ENCODE data around the gene CERCAM. TPM values are rescaled to one million over a fixed set of nuclear protein-coding genes. Genes with fewer than 3 reads are reported as not detected.

Gene CERCAM
- total and polyA plus RNA-seq, 2 of the 4 experiments (the other 2 are of a cell fraction), result 15.1 to 118 TPM

DNA sequence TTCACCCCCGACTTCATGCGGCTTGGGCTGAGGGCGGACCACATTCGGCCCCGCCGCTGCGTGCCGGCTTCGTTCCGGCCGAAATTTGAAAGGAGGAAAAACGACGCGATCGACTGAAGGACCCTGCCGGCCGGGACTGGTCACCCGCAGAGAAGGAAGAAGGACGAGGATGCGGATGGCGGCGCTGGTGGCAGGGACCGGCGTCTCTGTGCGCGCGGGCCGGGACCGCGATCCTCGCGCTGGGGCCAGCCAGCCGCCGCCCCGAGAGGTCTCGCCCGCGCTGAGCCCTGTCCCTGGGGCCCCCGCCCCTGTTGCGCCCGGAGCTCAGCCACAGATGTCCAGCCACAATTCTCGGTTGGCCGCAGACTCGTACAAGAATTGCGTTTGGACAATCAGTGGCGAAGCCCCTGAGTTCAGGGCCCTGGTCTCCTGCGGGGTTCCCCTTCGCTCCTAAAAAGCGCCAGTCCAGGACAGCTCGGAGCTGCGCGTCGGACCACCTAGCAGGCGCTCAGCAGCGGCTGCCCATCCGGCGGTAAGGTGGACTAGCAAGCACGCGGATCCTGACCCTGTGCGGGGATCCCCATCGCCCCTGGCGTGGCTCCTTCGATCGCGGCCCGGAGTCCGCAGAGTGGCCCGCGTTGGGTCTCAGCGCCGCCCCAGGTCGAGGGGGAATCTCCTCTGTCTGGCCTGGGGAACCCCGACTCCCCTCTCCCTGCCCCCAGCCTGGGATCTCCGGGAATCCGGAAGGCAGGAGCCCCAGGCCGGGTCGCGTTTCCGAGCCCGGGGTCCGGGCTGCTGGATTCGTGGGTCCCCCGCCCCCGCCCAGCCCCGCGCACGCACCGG lies 28.1 kb upstream of the CERCAM start:
- Histone ChIP-seq H3K9ac (ENCODE audit: low read depth, low read length) (no peak overlapping the region), H3K9me3 (ENCODE audit: control insufficient read depth, insufficient read depth, low read length) (no peaks in the 10 kb centered on the region), H2AK9ac (replicated peaks; ENCODE audit: low read depth, low read length, poor library complexity) (no peak overlapping the region), H3K27me3 (ENCODE audit: control insufficient read depth, insufficient read depth, low read length) (peaks cover 11% of the 10 kb centered on the region), H3K9me1 (ENCODE audit: insufficient read depth, low read length) (no peaks in the 10 kb centered on the region), H3K4me2 (ENCODE audit: low read depth, low read length) (no peak overlapping the region), H3K4me3 (ENCODE audit: insufficient read depth, low read depth, low read length) (no peak overlapping the region), H3K27ac (ENCODE audit: insufficient read depth, low read length) (no peak overlapping the region), H4K20me1 (ENCODE audit: insufficient read depth, low read length) (no peaks in the 10 kb centered on the region; the same call in none of the 2 replicates), H2BK5ac (ENCODE audit: low read depth, low read length, poor library complexity, severe bottlenecking) (no peak overlapping the region), H3K4ac (ENCODE audit: low read depth, low read length) (no peak overlapping the region), H2AFZ (replicated peaks; ENCODE audit: low read length, poor library complexity) (no peak overlapping the region), H3K14ac (replicated peaks; ENCODE audit: low read depth, low read length) (no peak overlapping the region), H4K5ac (ENCODE audit: low read depth, low read length) (no peak overlapping the region), H2BK20ac (ENCODE audit: low read depth, low read length) (no peak overlapping the region), H3K18ac (ENCODE audit: low read depth, low read length) (no peak overlapping the region), H3K56ac (ENCODE audit: extremely low read depth, insufficient read depth, low read length) (no peak overlapping the region), H4K8ac (ENCODE audit: low read depth in 2 of 2, low read length in 2 of 2) (no peak overlapping the region), H3K79me1 (ENCODE audit: low read depth in 1 of 2, low read length in 2 of 2) (no peaks in the 10 kb centered on the region), H2AK5ac (ENCODE audit: low read depth, low read length) (no peak overlapping the region), H3K23ac (ENCODE audit: low read depth, low read length) (no peak overlapping the region), H4K91ac (ENCODE audit: insufficient read depth, low read depth, low read length) (no peak overlapping the region), H3K36me3 (ENCODE audit: control insufficient read depth, insufficient read depth, low read length) (peaks cover 25% of the 10 kb centered on the region), H3K4me1 (ENCODE audit: control insufficient read depth, insufficient read depth, low read length) (no peaks in the 10 kb centered on the region), H2BK120ac (ENCODE audit: low read depth, low read length) (no peak overlapping the region), H2BK15ac (ENCODE audit: low read depth, low read length) (no peak overlapping the region)
- no peak for TF ChIP-seq NFE2L2 (IDR thresholded peaks at IDR 0.05; ENCODE audit: low read depth, low read length)
- in situ Hi-C loops (cut with MboI; ENCODE audit: low sequenced_read_pairs) (no loop called here), intact Hi-C loops (cut with micrococcal nuclease) (no loop called here), dilution Hi-C loops (cut with HindIII; ENCODE audit: low sequenced_read_pairs, unreplicated experiment) (no loop called here)
- ChIA-PET CTCF (no interaction called here), POLR2A (ENCODE audit: unreplicated experiment) (no interaction called here)
- 73% methylated on average over 44 of the region's 88 CpGs; no CpG with 5 or more reads in 1 of the 2 experiments for WGBS, 2 experiments (ENCODE audit: extremely low coverage in 2 of 2, insufficient read length in 1 of 2)
- ATAC-seq (ENCODE audit: low read depth) (no peak), DNase-seq (no peak)
- no TSS peak for BruUV-seq (replicated peaks)

Measured in IMR-90 (cell line).